GM12864 (cell line): ENCODE data around the gene KRTAP27-1.

Experiments used
- DNase-seq: peaks from one replicate; pipeline ENCODE4 v3.0.0-alpha.2; 2011; ENCODE audit warnings: low read depth
- H3K4me3 ChIP-seq: 2 replicates; pipeline ENCODE4 v1.5.1; 2011; ENCODE audit warnings: mild to moderate bottlenecking, low read depth, low read length, control low read depth
- TF ChIP-seq, protein P1 (sequence below): IDR thresholded peaks from 2 replicates; pipeline ENCODE4 v1.5.1; 2011; ENCODE audit warnings: low read depth, mild to moderate bottlenecking, moderate library complexity, low read length, control low read depth, inconsistent platforms; ENCODE audit errors: missing control alignments

KRTAP27-1 gene

DNA sequence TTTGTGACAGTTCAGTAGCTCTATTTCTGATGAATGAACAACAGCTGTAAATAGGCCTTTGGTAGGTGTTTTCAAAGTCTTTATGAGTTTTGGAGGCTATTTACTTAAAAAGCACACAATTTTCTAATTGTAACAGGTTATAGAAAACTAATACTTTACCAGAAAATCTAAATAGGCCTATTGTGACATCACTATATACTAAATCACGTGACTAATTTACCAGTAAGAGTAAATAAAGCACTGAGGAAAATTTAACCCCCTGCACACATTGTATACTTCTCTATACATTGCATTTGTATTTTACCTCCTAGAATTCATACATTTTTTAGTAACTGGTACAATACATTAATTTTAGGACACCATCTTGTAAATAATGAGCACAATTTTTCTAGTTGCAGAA is 32.4 kb downstream of the KRTAP27-1 start:
- no peak overlapping the region for H3K4me3 ChIP-seq
- TF ChIP-seq, protein P1, sequence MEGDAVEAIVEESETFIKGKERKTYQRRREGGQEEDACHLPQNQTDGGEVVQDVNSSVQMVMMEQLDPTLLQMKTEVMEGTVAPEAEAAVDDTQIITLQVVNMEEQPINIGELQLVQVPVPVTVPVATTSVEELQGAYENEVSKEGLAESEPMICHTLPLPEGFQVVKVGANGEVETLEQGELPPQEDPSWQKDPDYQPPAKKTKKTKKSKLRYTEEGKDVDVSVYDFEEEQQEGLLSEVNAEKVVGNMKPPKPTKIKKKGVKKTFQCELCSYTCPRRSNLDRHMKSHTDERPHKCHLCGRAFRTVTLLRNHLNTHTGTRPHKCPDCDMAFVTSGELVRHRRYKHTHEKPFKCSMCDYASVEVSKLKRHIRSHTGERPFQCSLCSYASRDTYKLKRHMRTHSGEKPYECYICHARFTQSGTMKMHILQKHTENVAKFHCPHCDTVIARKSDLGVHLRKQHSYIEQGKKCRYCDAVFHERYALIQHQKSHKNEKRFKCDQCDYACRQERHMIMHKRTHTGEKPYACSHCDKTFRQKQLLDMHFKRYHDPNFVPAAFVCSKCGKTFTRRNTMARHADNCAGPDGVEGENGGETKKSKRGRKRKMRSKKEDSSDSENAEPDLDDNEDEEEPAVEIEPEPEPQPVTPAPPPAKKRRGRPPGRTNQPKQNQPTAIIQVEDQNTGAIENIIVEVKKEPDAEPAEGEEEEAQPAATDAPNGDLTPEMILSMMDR: no peak
- no peak for DNase-seq

- TF ChIP-seq, protein P1: no peak
- no peak for DNase-seq
- no peak within 1 kb of the TSS for H3K4me3 ChIP-seq
These were observed 48.3 kb downstream of the KRTAP27-1 start, which contains the start of gene KRTAP25-1 for GRCh38 chr21:30289215-30289614. KRTAP25-1 (minus strand) TSS chr21:30289514; CDS start chr21:30289490, 24 bp downstream.
